Left lung (tissue), 10 donors: ENCODE data around the gene ENO3. TPM values are rescaled to one million over a fixed set of nuclear protein-coding genes. Genes with fewer than 3 reads are reported as not detected.
A peak's percentile ranks its signal among the peaks of the same experiment; 100 is the strongest.

Experiments used
- ATAC-seq: fragments of 200-7000 bp; cut with Tn5 transposase; one replicate; pipeline ENCODE4 v1.9.1; 2020; ENCODE audit warnings: moderate library complexity
- DNase-seq, 4 donors: peaks; one replicate each; pipeline ENCODE4 v3.0.0-alpha.2; 2013 to 2020
- H3K27ac ChIP-seq, 2 donors: fragments of 200-600 bp; sonication (generic) in 1 of 2; one replicate each; pipeline versions ENCODE4 v1.5.0 to v1.8.0; 2020 to 2021
- H3K27me3 ChIP-seq, 2 donors: fragments of 200-600 bp; sonication (generic) in 1 of 2; one replicate each; pipeline versions ENCODE4 v1.5.0 to v1.8.0; 2020 to 2021
- H3K36me3 ChIP-seq, 2 donors: fragments of 200-600 bp; sonication (generic) in 1 of 2; one replicate each; pipeline versions ENCODE4 v1.5.0 to v1.8.0; 2020 to 2021
- H3K4me1 ChIP-seq, 2 donors: fragments of 200-600 bp; one replicate each; pipeline ENCODE4 v1.8.0; 2021
- H3K4me3 ChIP-seq, 2 donors: fragments of 200-600 bp; sonication (generic) in 1 of 2; one replicate each; pipeline versions ENCODE4 v1.5.0 to v1.8.0; 2020 to 2021; ENCODE audit warnings: mild to moderate bottlenecking in 1 of 2
- H3K9me3 ChIP-seq, 2 donors: fragments of 200-600 bp; sonication (generic) in 1 of 2; one replicate each; pipeline versions ENCODE4 v1.5.0 to v1.8.0; 2020 to 2021
- intact Hi-C, 2 donors: fragments of 100-400 bp; cut with DNase I; formaldehyde crosslinking; loops; one replicate each; pipeline versions ENCODE4 v1.11.2 to v1.14.2; 2022
- polyA plus RNA-seq, 6 donors: library from polyadenylated mRNA; unstranded; fragments of 120-200 nt; gene quantifications; one replicate each; pipeline ENCODE4 v1.2.1, GENCODE V29; 2013; ENCODE audit not compliant: insufficient read length in 6 of 6
- total RNA-seq, 2 donors: library from RNA; stranded (reverse); fragmentation: NEBNext Ultra II Directional; extraction: Animal tissue kit (Norgen Biotek cat#: 25700); gene quantifications; one replicate each; pipeline ENCODE4 v1.2.1, GENCODE V29; 2021
- TF ChIP-seq, protein P1 (sequence below), 2 donors: fragments of 200-600 bp; sonication (generic) in 1 of 2; IDR thresholded peaks; one replicate each; pipeline versions ENCODE4 v1.5.0 to v1.8.0; 2021; ENCODE audit warnings: antibody characterized with exemption in 2 of 2
- donor health status: DM: no; HTN: yes; CAD: no.
- donor health status: DM: no; HTN: no; CAD: no.

Gene ENO3
- total and polyA plus RNA-seq, 8 donors: 10.7 to 22.4 (median 15.6) TPM

- Histone ChIP-seq H3K9me3 (no peaks in the 10 kb centered on the region), H3K4me1 (peaks cover 16 to 39% of the 10 kb centered on the region in 2 donors), H3K27ac (peak overlapping the region; percentile 99 to 100), H3K4me3 (peak overlapping the region; percentile 87 to 100), H3K27me3 (no peaks in the 10 kb centered on the region), H3K36me3 (peaks cover 0 to 22% of the 10 kb centered on the region in 2 donors)
- TF ChIP-seq, protein P1, sequence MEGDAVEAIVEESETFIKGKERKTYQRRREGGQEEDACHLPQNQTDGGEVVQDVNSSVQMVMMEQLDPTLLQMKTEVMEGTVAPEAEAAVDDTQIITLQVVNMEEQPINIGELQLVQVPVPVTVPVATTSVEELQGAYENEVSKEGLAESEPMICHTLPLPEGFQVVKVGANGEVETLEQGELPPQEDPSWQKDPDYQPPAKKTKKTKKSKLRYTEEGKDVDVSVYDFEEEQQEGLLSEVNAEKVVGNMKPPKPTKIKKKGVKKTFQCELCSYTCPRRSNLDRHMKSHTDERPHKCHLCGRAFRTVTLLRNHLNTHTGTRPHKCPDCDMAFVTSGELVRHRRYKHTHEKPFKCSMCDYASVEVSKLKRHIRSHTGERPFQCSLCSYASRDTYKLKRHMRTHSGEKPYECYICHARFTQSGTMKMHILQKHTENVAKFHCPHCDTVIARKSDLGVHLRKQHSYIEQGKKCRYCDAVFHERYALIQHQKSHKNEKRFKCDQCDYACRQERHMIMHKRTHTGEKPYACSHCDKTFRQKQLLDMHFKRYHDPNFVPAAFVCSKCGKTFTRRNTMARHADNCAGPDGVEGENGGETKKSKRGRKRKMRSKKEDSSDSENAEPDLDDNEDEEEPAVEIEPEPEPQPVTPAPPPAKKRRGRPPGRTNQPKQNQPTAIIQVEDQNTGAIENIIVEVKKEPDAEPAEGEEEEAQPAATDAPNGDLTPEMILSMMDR (IDR thresholded peaks at IDR 0.05): no peak
- intact Hi-C loops: no loop called here
- DNase-seq (peak in 2 of 4 donors; percentile 72 to 91), ATAC-seq (no peak)
Observed at GRCh38 chr17:4950075-4950745, 709 bp upstream of the ENO3 start.

DNA sequence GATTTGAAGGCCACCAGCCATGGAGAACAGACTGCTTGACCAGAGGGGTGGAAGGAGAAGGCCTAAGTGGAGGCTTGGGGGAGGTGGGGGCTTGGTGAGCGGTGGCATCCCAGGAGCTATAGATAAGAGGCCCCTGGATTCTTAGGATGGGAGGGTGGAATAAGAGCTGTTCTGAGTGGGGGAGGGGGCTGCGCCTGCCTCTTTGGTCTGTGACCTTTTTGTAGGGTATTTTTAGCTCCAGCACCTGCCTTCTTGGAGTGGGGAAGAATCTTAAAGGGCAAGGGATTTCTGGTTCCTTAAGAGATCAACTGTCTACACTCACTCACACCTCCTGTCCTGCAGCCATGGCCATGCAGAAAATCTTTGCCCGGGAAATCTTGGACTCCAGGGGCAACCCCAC is 567 bp downstream of the ENO3 start:
- H3K4me3 ChIP-seq: no peak overlapping the region
- intact Hi-C loops: no loop called here
- DNase-seq (peak in 1 of 4 donors; percentile 43), ATAC-seq (no peak)
- H3K4me1 ChIP-seq: peaks cover 4 to 26% of the 10 kb centered on the region in 2 donors
- H3K27me3 ChIP-seq: no peaks in the 10 kb centered on the region
- H3K9me3 ChIP-seq: no peaks in the 10 kb centered on the region
- peak overlapping the region in 1 of 2 donors; percentile 100 for H3K27ac ChIP-seq
- TF ChIP-seq, protein P1 (IDR thresholded peaks at IDR 0.05): no peak
- H3K36me3 ChIP-seq: peaks cover 0 to 9% of the 10 kb centered on the region in 2 donors

DNA sequence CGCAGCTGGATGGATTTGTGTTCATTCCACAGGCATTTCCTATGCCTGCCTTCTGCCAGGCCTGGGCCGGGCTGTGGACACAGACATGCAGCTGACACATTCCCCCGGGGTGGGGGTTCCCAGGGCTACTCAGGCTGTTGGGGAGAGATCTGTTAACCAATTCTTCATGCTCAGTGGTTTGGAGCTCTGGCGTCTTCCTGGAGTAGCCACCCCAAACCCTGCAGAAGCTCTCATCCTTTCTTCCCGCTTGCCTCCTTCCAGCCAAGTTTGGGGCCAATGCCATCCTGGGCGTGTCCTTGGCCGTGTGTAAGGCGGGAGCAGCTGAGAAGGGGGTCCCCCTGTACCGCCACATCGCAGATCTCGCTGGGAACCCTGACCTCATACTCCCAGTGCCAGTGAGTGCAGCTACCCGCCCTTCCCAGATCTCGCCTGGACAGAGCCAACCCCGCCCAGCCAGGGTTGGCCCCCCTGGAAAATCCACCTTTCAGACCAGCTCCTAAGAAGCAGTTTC is 2.6 kb downstream of the ENO3 start:
- intact Hi-C loops: no loop called here
- TF ChIP-seq, protein P1 (IDR thresholded peaks at IDR 0.05): no peak
- no peak for ATAC-seq
- peak in 1 of 4 donors; percentile 62 for DNase-seq
- no peak overlapping the region for H3K27ac ChIP-seq
- peaks cover 0 to 21% of the 10 kb centered on the region in 2 donors for H3K4me1 ChIP-seq
- H3K4me3 ChIP-seq: no peak overlapping the region
- no peaks in the 10 kb centered on the region for H3K27me3 ChIP-seq
- no peaks in the 10 kb centered on the region for H3K9me3 ChIP-seq
- H3K36me3 ChIP-seq: peaks cover 0 to 4% of the 10 kb centered on the region in 2 donors

DNA sequence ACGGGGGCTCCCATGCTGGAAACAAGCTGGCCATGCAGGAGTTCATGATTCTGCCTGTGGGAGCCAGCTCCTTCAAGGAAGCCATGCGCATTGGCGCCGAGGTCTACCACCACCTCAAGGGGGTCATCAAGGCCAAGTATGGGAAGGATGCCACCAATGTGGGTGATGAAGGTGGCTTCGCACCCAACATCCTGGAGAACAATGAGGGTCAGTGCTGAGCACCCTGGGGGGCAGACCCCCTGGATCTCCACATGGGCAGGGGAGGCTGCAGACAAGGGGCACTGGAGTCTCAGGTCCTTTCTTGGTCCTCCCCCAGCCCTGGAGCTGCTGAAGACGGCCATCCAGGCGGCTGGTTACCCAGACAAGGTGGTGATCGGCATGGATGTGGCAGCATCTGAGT is 4.2 kb downstream of the ENO3 start:
- no peak for ATAC-seq
- Histone ChIP-seq H3K36me3 (peaks cover 0 to 17% of the 10 kb centered on the region in 2 donors), H3K27ac (no peak overlapping the region), H3K9me3 (no peaks in the 10 kb centered on the region), H3K27me3 (no peaks in the 10 kb centered on the region), H3K4me1 (peaks cover 0 to 19% of the 10 kb centered on the region in 2 donors), H3K4me3 (no peak overlapping the region)
- intact Hi-C loops: no loop called here
- DNase-seq: peak in 1 of 4 donors; percentile 55
- TF ChIP-seq, protein P1 (IDR thresholded peaks at IDR 0.05): no peak

DNA sequence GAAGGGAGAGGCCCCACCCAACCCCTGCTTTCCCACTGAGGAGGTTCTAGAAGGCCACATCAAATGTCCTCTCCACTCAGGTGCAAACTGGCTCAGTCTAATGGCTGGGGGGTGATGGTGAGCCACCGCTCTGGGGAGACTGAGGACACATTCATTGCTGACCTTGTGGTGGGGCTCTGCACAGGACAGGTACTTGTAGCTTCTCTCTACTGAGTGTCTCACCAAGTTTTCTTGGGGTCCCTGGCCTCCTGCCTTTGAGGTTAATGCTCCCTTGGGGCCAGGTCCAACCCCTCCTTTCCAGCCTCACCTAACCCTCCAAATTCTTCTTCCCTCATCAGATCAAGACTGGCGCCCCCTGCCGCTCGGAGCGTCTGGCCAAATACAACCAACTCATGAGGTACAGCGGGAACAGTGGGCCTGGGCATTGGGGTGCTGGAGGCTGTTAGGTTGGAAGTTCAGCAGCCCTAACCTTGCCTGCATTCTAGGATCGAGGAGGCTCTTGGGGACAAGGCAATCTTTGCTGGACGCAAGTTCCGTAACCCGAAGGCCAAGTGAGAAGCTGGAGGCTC is 5.7 kb downstream of the ENO3 start:
- H3K9me3 ChIP-seq: no peaks in the 10 kb centered on the region
- peaks cover 0 to 4% of the 10 kb centered on the region in 2 donors for H3K4me1 ChIP-seq
- intact Hi-C loops: no loop called here
- ATAC-seq: no peak
- H3K36me3 ChIP-seq: peaks cover 0 to 32% of the 10 kb centered on the region in 2 donors
- peak in 1 of 4 donors; percentile 85 for DNase-seq
- TF ChIP-seq, protein P1 (IDR thresholded peaks at IDR 0.05): peak in 1 of 2 donors; percentile 25
- no peak overlapping the region for H3K4me3 ChIP-seq
- H3K27ac ChIP-seq: no peak overlapping the region
- H3K27me3 ChIP-seq: no peaks in the 10 kb centered on the region
